ENCODE results near the gene SLC30A2.

SLC30A2 gene

GRCh38 chr1:25996966-25997827, 48.7 kb downstream of the SLC30A2 start:
- peak; percentile 32 for DNase-seq

DNA sequence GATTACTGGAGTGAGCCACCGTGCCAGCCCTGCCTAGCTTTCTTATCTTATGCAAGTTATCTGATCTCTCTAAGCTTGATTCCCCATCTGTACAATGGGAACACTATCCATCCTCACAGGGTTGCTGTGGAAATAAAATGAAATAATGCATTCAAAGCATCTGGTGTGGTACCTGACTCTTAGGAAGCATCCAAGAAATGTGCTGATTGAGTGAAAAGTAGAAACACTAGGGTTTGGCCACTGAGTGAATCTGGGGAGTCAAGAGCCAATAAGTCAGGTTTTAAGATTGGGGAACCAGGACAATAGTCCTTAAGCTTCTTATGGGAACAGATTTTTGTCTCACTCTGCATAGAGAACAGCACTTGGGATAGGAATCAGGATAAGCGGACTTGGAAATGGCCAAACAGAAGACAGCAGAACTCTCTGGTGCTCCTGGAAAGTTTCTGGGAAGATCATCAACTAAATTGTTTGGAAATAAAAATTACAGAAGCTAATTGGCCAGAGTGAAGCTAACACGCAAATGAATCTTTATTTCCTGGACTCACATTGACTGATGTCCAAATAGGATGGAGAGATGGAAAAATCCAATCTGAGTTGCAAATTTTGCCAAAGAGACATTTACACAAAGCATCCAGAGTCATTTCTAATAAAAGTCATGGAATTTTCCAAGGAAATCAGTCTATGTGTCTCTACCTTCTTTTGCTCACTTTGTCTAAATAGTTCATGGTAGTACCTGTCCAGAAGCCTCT, 51.3 kb downstream of the SLC30A2 start:
- no peak for DNase-seq

DNA sequence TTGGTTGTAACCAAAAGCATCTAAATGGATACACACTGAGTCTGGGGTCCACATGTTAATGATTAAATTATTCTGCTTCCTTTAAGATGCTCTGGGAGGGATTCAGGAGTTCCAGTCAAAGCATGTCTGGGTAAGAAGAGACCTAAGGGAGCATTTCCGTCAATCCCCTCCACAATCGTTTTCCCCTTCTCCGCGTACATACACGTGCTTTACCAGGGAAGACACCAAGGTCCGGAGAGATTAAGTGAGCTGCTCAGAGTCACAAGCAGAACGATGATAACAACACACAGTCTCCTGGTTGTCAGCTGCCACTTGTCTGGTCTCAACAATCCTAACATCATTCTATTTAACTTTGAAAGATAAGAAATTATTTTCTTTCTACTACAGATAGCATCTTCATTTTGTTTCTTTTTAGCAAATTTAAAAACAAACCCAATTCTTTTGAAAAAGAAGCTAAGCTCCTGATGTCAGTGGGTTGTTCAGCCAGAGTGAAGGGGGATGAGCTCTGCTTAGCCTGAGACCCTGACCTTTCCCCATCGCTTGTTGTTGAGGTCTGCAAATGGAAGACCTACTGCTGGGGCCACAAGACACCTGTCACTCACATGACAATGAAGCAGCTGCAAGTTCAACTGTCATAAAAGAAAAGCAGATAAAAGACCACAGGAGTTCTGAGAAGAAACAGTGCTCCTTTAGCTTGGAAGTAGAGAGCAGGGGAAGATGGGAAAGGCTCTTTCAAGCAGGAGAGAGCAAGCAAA, 52.5 kb downstream of the SLC30A2 start:
- DNase-seq, result no peak

DNA sequence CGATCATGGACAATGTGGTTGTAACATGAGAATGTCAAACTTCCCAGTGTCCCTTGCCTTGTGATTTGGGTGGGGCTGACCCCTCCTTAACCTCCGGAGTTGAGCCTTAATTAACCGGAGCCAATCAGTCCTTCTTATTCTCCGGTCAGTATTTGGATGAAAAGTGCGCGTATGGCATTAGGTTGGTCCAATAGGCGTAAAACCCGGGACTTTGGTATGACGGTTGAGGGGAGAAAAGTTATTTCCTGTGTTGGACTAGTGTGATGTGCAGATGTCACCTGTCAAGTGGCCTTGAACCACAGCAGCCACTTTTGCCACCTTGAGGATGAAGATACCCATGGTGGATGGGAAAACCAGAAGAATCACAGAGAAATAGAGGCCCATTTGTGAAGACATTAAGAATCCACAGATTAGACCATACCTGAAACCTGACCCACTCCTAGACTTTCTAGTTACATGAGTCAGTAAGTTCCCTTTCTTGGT, 53.2 kb downstream of the SLC30A2 start:
- DNase-seq, result no peak

GRCh38 chr1:25991937-25992688, 53.8 kb downstream of the SLC30A2 start:
- DNase-seq, result no peak

- DNase-seq, result no peak
Observed at GRCh38 chr1:25990702-25991395, 55.1 kb downstream of the SLC30A2 start.

- DNase-seq, result no peak
Observed at GRCh38 chr1:25990251-25990650, 55.7 kb downstream of the SLC30A2 start.

- no peak for DNase-seq
Observed at GRCh38 chr1:25989440-25990234, 56.3 kb downstream of the SLC30A2 start.

GRCh38 chr1:25987951-25988350, 58.0 kb downstream of the SLC30A2 start:
- no peak for DNase-seq

Measured in right kidney (tissue), 1 donor.